NCI-H2029 (cell line): Measurements from ENCODE around the gene LRRC36.
A peak's percentile ranks its signal among the peaks of the same experiment; 100 is the strongest.

Experiments
- DNase-seq: peaks from one replicate; lab custom pipeline; 2025; lab: John Stamatoyannopoulos, UW

The LRRC36 gene

DNA sequence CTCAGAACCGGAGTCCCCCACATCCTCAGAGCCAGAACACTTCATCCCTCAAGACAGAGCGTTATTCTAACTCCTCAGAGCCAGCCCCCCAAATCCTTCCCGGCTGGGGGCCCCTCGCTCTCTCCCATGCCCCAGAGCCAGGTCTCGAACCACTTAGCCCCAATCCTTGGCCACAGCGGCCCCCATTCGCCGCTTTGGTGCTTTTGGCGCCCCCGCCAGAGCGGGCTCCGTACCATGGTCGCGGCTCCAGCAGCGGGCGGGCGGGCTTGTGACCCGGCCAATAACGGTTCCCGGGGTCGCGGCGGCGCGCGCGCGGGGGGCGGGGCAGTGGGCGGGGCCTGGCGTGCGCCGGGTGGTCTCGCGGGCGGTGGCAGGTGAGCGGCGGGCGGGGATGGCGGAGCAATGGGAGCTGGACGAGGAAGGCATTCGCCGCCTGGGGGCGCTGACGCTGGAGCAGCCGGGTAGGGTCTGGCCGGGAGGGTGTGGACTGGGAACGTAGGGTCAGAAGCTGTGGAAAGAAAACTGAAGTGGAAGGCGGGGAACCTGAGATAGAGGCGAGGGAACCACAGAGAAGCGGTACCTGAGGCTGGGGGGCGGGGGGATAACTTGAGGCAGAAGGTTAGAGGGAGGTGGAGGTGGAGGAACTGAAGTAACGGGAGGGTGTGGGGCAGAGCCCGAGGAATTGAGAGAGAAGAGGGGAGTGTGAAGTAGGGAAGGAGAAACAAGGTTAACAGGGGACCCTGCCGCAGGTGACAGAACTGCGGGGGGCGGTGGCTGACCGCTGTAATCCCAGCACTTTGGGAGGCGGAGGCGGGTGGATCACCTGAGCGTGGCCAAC lies at the start of gene LRRC36, which contains the start of gene KCTD19:
TSS of gene LRRC36 (plus strand) at position 344 of the 838 bp plus-strand sequence. CDS start at position 392, 48 bp downstream.
TSS of gene KCTD19 (minus strand) at position 270 of the 838 bp plus-strand sequence. CDS start at position 236, 34 bp downstream.
- peak; percentile 20 for DNase-seq

GRCh38 chr16:67277294-67277998 lies 49.2 kb upstream of the LRRC36 start:
- DNase-seq: no peak

GRCh38 chr16:67277999-67278772 lies 48.4 kb upstream of the LRRC36 start:
- DNase-seq: no peak

GRCh38 chr16:67278773-67279295 lies 47.8 kb upstream of the LRRC36 start:
- no peak for DNase-seq

DNA sequence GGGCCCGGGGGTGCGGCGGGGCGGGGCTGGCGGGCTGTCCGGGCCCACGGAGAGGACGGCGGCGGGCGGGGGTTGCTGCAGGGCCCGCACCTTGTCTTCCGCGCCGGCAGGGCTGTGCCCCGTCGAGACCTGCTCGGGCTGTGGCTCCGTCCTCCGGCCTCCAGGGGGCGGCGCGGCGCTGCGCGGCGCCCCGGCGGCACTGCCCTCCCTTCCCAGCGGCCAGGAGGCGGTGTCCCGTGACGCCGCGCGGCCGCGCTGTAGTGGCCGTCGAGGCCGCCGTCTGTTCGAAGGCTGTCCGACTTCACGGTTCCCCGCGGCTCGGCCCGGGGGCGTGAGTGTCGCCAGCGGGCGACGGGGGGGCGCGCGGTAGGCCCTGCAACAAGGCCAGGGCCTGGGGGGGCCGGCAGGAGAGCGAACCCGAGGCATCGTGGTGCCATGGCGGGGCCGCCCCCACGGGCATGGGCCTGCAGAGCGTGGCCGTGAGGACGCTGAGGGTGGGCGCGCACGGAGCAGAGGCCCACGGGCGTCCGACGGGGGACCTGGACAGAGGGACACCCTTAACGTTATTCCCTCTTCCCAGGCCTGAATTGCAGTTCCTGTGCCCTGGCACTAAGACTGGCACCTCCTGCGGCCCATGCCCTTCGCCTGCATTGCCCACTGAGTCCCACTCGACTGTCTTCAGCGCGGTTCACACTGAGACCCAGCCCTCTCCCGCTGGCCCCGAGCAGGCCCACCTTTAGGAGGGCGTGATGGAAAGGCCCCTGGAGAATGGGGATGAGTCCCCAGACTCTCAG lies 47.1 kb upstream of the LRRC36 start, which contains the start of gene PLEKHG4:
TSS of gene PLEKHG4 (plus strand) at position 237 of the 794 bp plus-strand sequence. CDS start at position 750, 513 bp downstream.
- DNase-seq: peak; percentile 25

GRCh38 chr16:67280090-67281015 lies 46.3 kb upstream of the LRRC36 start:
- DNase-seq: no peak

DNA sequence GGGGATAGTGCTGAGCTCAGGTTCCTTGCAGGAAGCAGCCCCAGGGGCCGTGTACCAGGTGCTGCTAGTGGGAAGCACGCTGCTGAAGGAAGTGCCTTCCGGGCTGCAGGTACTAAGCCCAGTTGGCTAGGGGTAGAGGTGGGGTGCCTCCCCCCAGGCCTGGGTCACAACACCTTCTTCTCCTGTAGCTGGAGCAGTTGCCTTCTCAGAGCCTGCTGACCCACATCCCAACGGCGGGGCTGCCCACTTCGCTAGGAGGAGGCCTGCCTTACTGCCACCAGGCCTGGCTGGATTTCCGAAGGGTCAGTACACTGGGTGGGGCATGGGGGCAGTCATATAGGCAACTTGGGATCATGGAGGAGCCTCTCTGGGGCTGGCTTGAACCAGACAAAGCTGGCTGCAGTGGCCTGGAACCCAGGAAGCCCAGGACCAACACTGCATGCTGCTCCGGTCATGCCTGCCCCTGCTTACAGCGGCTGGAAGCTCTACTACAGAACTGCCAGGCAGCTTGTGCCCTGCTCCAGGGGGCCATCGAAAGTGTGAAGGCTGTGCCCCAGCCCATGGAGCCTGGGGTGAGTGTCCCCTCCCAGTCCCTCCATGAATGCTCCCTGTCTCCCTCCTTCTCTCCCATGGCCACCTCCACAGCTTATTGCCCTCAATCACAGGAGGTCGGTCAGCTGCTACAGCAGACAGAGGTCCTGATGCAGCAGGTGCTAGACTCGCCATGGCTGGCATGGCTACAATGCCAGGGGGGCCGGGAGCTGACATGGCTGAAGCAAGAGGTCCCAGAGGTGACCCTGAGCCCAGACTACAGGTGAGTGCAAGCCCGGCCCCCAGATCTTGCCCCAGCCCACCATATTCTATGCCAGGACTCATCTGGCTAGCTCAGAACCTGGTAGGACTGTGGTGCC lies 44.8 kb upstream of the LRRC36 start:
- no peak for DNase-seq

- no peak for DNase-seq
Measured at GRCh38 chr16:67282447-67282805, 44.2 kb upstream of the LRRC36 start.

- no peak for DNase-seq
Measured at GRCh38 chr16:67283039-67283825, 43.4 kb upstream of the LRRC36 start.

- DNase-seq: no peak
Measured at GRCh38 chr16:67283826-67284555, 42.6 kb upstream of the LRRC36 start.

- DNase-seq: peak; percentile 70
Measured at GRCh38 chr16:67284699-67285646, 41.6 kb upstream of the LRRC36 start.

DNA sequence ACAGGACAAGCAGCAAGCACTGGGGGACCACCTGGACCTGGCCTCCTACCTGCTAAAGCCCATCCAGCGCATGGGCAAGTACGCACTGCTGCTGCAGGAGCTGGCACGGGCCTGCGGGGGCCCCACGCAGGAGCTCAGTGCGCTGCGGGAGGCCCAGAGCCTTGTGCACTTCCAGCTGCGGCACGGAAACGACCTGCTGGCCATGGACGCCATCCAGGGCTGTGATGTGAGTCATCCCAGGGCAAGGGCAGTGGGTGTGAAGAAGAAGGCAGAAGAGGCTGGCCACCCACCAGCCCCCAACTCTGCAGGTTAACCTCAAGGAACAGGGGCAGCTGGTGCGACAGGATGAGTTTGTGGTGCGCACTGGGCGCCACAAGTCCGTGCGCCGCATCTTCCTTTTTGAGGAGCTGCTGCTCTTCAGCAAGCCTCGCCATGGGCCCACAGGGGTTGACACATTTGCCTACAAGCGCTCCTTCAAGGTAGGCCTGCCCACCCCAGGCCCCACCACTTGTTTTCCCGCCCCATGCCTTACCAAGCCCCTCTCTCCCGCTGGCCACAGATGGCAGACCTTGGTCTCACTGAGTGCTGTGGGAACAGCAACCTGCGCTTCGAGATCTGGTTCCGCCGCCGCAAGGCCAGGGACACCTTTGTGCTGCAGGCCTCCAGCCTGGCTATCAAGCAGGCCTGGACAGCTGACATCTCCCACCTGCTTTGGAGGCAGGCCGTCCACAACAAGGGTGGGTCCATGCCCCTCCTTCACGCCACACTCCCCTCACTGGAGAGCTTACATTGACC lies 40.0 kb upstream of the LRRC36 start:
- no peak for DNase-seq

- DNase-seq: no peak
Measured at GRCh38 chr16:67287960-67288359, 38.7 kb upstream of the LRRC36 start.

GRCh38 chr16:67291461-67291860 lies 35.2 kb upstream of the LRRC36 start:
- no peak for DNase-seq

- no peak for DNase-seq
Measured at GRCh38 chr16:67294171-67294757, 32.4 kb upstream of the LRRC36 start.
